Thyroid gland (tissue), 4 donors: ENCODE results near the gene NFASC. TPM values are rescaled to one million over a fixed set of nuclear protein-coding genes. Genes with fewer than 3 reads are reported as not detected.

Experiments used
- DNase-seq, 2 donors: peaks; one replicate each; pipeline ENCODE4 v3.0.0-alpha.2; 2019
- H3K27ac ChIP-seq, 3 donors: fragments of 200-600 bp; sonication (generic); 1 replicate in 2 of 3; 2 replicates in 1 of 3; pipeline ENCODE4 v1.5.1; 2016 to 2019; ENCODE audit warnings: mild to moderate bottlenecking in 1 of 3, moderate library complexity in 1 of 3
- H3K27me3 ChIP-seq: fragments of 200-600 bp; sonication (generic); one replicate; pipeline ENCODE4 v1.5.1; 2019
- H3K36me3 ChIP-seq, 2 donors: fragments of 200-600 bp; sonication (generic); one replicate each; pipeline ENCODE4 v1.5.1; 2016 to 2019
- H3K4me1 ChIP-seq, 2 donors: fragments of 200-600 bp; sonication (generic); one replicate each; pipeline ENCODE4 v1.5.1; 2017 to 2019
- H3K4me3 ChIP-seq, 3 donors: fragments of 200-600 bp; sonication (generic); replicated peaks in 1 of 3; 1 replicate in 2 of 3; 2 replicates in 1 of 3; pipeline ENCODE4 v1.5.1; 2016; ENCODE audit warnings: mild to moderate bottlenecking in 1 of 3
- H3K9me3 ChIP-seq: fragments of 200-600 bp; sonication (generic); one replicate; pipeline ENCODE4 v1.5.1; 2017
- POLR2A ChIP-seq, 2 donors: fragments of 450-650 bp; IDR thresholded peaks; one replicate each; pipeline ENCODE4 v1.6.1; 2017; ENCODE audit warnings: antibody characterized with exemption in 2 of 2, mild to moderate bottlenecking in 2 of 2, moderate library complexity in 1 of 2
- WGBS, 2 donors: methylation state at CpG; one replicate each; pipeline ENCODE4 v1.1.5; 2017; 5-methylcytosine and 5-hydroxymethylcytosine counted together
- intact Hi-C: fragments of 100-400 bp; cut with DNase I; formaldehyde crosslinking; loops from one replicate; pipeline ENCODE4 v1.15.1; 2023
- total RNA-seq, 4 donors: library from RNA; depleted of rRNA; stranded (reverse); fragments of >200 nt; gene quantifications; one replicate each; pipeline ENCODE4 v1.2.3, GENCODE V29; 2016
- TF ChIP-seq, protein P1 (sequence below), 6 experiments: fragments of 200-600 bp in 3 of 6; fragments of 450-650 bp in 3 of 6; sonication (generic) in 3 of 6; IDR thresholded peaks; one replicate each; pipeline ENCODE4 v1.5.1; 2016 to 2019; ENCODE audit warnings: antibody characterized with exemption in 6 of 6, mild to moderate bottlenecking in 2 of 6, inconsistent platforms in 1 of 6, moderate library complexity in 1 of 6

The NFASC gene
- total RNA-seq, 4 donors from 2014 or later: 3.6 to 9.4 (median 3.9) TPM

DNA sequence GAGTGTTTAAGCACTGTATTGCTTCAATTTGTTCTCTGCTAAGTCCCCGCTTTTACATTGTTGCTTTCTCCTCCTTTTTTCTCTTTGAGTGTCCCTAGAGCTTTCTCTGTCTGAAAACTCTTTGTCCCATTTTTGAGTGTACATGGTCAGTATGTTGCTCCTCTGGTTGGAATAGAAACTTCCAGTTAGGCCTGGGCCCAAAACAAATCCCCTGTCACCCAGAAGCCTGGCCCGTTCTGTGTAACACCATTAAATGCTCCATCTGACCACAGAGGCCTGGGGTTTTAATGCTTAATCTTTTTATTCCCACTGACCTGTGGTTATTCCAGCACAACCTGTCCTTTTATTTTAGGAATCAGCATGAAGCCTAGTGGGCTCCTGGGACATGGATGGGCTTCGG is 28.3 kb upstream of the NFASC start:
- no peaks in the 10 kb centered on the region for H3K9me3 ChIP-seq
- intact Hi-C loops: no loop called here
- H3K4me1 ChIP-seq: no peaks in the 10 kb centered on the region
- no peaks in the 10 kb centered on the region for H3K27me3 ChIP-seq
- H3K4me3 ChIP-seq: no peak overlapping the region
- no peaks in the 10 kb centered on the region for H3K36me3 ChIP-seq
- no peak for DNase-seq
- no peak for TF ChIP-seq POLR2A (IDR thresholded peaks at IDR 0.05)
- TF ChIP-seq, protein P1, sequence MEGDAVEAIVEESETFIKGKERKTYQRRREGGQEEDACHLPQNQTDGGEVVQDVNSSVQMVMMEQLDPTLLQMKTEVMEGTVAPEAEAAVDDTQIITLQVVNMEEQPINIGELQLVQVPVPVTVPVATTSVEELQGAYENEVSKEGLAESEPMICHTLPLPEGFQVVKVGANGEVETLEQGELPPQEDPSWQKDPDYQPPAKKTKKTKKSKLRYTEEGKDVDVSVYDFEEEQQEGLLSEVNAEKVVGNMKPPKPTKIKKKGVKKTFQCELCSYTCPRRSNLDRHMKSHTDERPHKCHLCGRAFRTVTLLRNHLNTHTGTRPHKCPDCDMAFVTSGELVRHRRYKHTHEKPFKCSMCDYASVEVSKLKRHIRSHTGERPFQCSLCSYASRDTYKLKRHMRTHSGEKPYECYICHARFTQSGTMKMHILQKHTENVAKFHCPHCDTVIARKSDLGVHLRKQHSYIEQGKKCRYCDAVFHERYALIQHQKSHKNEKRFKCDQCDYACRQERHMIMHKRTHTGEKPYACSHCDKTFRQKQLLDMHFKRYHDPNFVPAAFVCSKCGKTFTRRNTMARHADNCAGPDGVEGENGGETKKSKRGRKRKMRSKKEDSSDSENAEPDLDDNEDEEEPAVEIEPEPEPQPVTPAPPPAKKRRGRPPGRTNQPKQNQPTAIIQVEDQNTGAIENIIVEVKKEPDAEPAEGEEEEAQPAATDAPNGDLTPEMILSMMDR (IDR thresholded peaks at IDR 0.05): no peak
- no peak overlapping the region for H3K27ac ChIP-seq
- 72 to 80% methylated on average over 3 of the region's 3 CpGs for WGBS, 2 donors

- H3K4me1 ChIP-seq: no peaks in the 10 kb centered on the region
- H3K4me3 ChIP-seq: no peak overlapping the region
- DNase-seq: no peak
- H3K27me3 ChIP-seq: no peaks in the 10 kb centered on the region
- intact Hi-C loops: no loop called here
- no peaks in the 10 kb centered on the region for H3K9me3 ChIP-seq
- no peaks in the 10 kb centered on the region for H3K36me3 ChIP-seq
- no peak for TF ChIP-seq POLR2A (IDR thresholded peaks at IDR 0.05)
- TF ChIP-seq, protein P1 (IDR thresholded peaks at IDR 0.05): no peak
- no peak overlapping the region for H3K27ac ChIP-seq
Measured at GRCh38 chr1:204842892-204843291, 27.8 kb upstream of the NFASC start.

- H3K27me3 ChIP-seq: no peaks in the 10 kb centered on the region
- TF ChIP-seq, protein P1 (IDR thresholded peaks at IDR 0.05): no peak
- TF ChIP-seq POLR2A (IDR thresholded peaks at IDR 0.05): no peak
- 75 to 80% methylated on average over 3 of the region's 3 CpGs for WGBS, 2 donors
- H3K4me1 ChIP-seq: no peaks in the 10 kb centered on the region
- H3K4me3 ChIP-seq: no peak overlapping the region
- H3K9me3 ChIP-seq: no peaks in the 10 kb centered on the region
- H3K36me3 ChIP-seq: no peaks in the 10 kb centered on the region
- no peak overlapping the region for H3K27ac ChIP-seq
- DNase-seq: no peak
- intact Hi-C loops: no loop called here
Measured at GRCh38 chr1:204846546-204846945, 24.1 kb upstream of the NFASC start.

GRCh38 chr1:204848579-204848978 is 22.1 kb upstream of the NFASC start:
- Histone ChIP-seq H3K27ac (no peak overlapping the region), H3K9me3 (no peaks in the 10 kb centered on the region), H3K4me1 (no peaks in the 10 kb centered on the region), H3K27me3 (no peaks in the 10 kb centered on the region), H3K4me3 (no peak overlapping the region), H3K36me3 (no peaks in the 10 kb centered on the region)
- DNase-seq: no peak
- intact Hi-C loops: no loop called here
- WGBS, 2 donors: 73 to 84% methylated on average over 5 of the region's 5 CpGs
- TF ChIP-seq, protein P1 (IDR thresholded peaks at IDR 0.05): no peak

GRCh38 chr1:204852854-204853253 is 17.8 kb upstream of the NFASC start:
- Histone ChIP-seq H3K36me3 (no peaks in the 10 kb centered on the region), H3K9me3 (no peaks in the 10 kb centered on the region), H3K4me1 (no peaks in the 10 kb centered on the region), H3K27me3 (no peaks in the 10 kb centered on the region), H3K4me3 (no peak overlapping the region), H3K27ac (no peak overlapping the region)
- no peak for TF ChIP-seq POLR2A (IDR thresholded peaks at IDR 0.05)
- TF ChIP-seq, protein P1 (IDR thresholded peaks at IDR 0.05): no peak
- 80% methylated on average over 2 of the region's 2 CpGs; no CpG with 5 or more reads in 1 of the 2 donors for WGBS, 2 donors
- intact Hi-C loops: no loop called here
- no peak for DNase-seq
